IMR-90 (cell line): ENCODE data around the gene CENPM. TPM values are rescaled to one million over a fixed set of nuclear protein-coding genes. Genes with fewer than 3 reads are reported as not detected.

ENCODE experiments used
- ATAC-seq: fragments of 200-7000 bp; cut with Tn5 transposase; 2 replicates; pipeline ENCODE4 v1.9.1; 2020; ENCODE audit warnings: low read depth, mild to moderate bottlenecking, moderate library complexity
- BruUV-seq: library from RNA; stranded (reverse); fragments of 400-500 nt; replicated peaks from 2 replicates; lab custom pipeline; 2021; lab: Mats Ljungman, UMichigan
- CTCF ChIA-PET: fragments of 300-600 bp; formaldehyde crosslinking; extraction: SDS; loops from one replicate; lab custom pipeline; 2021; ENCODE audit warnings: antibody characterized with exemption; lab: Yijun Ruan, JAX
- POLR2A ChIA-PET: fragments of 300-600 bp; sonication (Branson Sonifier 250); formaldehyde crosslinking; loops from one replicate; lab custom pipeline; 2022; ENCODE audit warnings: antibody characterized with exemption; ENCODE audit not compliant: unreplicated experiment; lab: Charles Lee
- DNase-seq: peaks from one replicate; pipeline ENCODE4 v3.0.0; 2013
- H2AFZ ChIP-seq: replicated peaks from 2 replicates; pipeline ENCODE3; 2013; ENCODE audit warnings: low read length, mild to moderate bottlenecking; ENCODE audit not compliant: poor library complexity
- H2AK5ac ChIP-seq: 2 replicates; pipeline ENCODE4 v1.6.1; 2013; ENCODE audit warnings: low read depth, low read length, inconsistent platforms
- H2AK9ac ChIP-seq: replicated peaks from 2 replicates; pipeline ENCODE3; 2013; ENCODE audit warnings: mild to moderate bottlenecking, low read depth, low read length, moderate library complexity; ENCODE audit not compliant: poor library complexity
- H2BK120ac ChIP-seq: 2 replicates; pipeline ENCODE4 v1.6.1; 2013; ENCODE audit warnings: low read depth, low read length, inconsistent platforms
- H2BK15ac ChIP-seq: 3 replicates; pipeline ENCODE4 v1.6.1; 2013; ENCODE audit warnings: low read depth, low read length, inconsistent platforms
- H2BK20ac ChIP-seq: 2 replicates; pipeline ENCODE4 v1.6.1; 2013; ENCODE audit warnings: low read depth, mild to moderate bottlenecking, inconsistent platforms, low read length, moderate library complexity
- H2BK5ac ChIP-seq: 2 replicates; pipeline ENCODE4 v1.6.1; 2013; ENCODE audit warnings: mild to moderate bottlenecking, low read depth, low read length, inconsistent platforms; ENCODE audit not compliant: poor library complexity, severe bottlenecking
- H3K14ac ChIP-seq: replicated peaks from 2 replicates; pipeline ENCODE4 v1.6.1; 2013; ENCODE audit warnings: low read depth, low read length, inconsistent platforms
- H3K18ac ChIP-seq: 2 replicates; pipeline ENCODE4 v1.6.1; 2013; ENCODE audit warnings: low read depth, low read length, control low read depth
- H3K23ac ChIP-seq: 2 replicates; pipeline ENCODE4 v1.6.1; 2013; ENCODE audit warnings: low read depth, low read length, inconsistent platforms
- H3K27ac ChIP-seq: 2 replicates; pipeline ENCODE4 v1.5.1; 2013; ENCODE audit warnings: mild to moderate bottlenecking, control low read depth, low read length; ENCODE audit not compliant: insufficient read depth
- H3K27me3 ChIP-seq: 2 replicates; pipeline ENCODE4 v1.6.1; 2013; ENCODE audit warnings: low read length; ENCODE audit not compliant: control insufficient read depth, insufficient read depth
- H3K36me3 ChIP-seq: 2 replicates; pipeline ENCODE4 v1.6.1; 2013; ENCODE audit warnings: low read length, mixed read lengths; ENCODE audit not compliant: control insufficient read depth, insufficient read depth
- H3K4ac ChIP-seq: 2 replicates; pipeline ENCODE4 v1.6.1; 2013; ENCODE audit warnings: low read depth, low read length, inconsistent platforms
- H3K4me1 ChIP-seq: 2 replicates; pipeline ENCODE4 v1.6.1; 2013; ENCODE audit warnings: low read length, mixed read lengths; ENCODE audit not compliant: control insufficient read depth, insufficient read depth
- H3K4me2 ChIP-seq: 2 replicates; pipeline ENCODE4 v1.6.1; 2013; ENCODE audit warnings: low read depth, mild to moderate bottlenecking, control low read depth, low read length, moderate library complexity
- H3K4me3 ChIP-seq: 2 replicates; pipeline ENCODE4 v1.5.1; 2013; ENCODE audit warnings: low read depth, mild to moderate bottlenecking, control low read depth, low read length, moderate library complexity; ENCODE audit not compliant: insufficient read depth
- H3K56ac ChIP-seq: 2 replicates; pipeline ENCODE4 v1.6.1; 2013; ENCODE audit warnings: low read length, inconsistent platforms; ENCODE audit not compliant: insufficient read depth; ENCODE audit errors: extremely low read depth
- H3K79me1 ChIP-seq, 2 experiments: 2 replicates each; pipeline ENCODE4 v1.6.1; 2013; ENCODE audit warnings: low read length in 2 of 2, inconsistent platforms in 1 of 2, low read depth in 1 of 2
- H3K9ac ChIP-seq: 2 replicates; pipeline ENCODE4 v1.6.1; 2013; ENCODE audit warnings: low read depth, low read length, control low read depth
- H3K9me1 ChIP-seq: 2 replicates; pipeline ENCODE4 v1.6.1; 2013; ENCODE audit warnings: low read length, inconsistent platforms; ENCODE audit not compliant: insufficient read depth
- H3K9me3 ChIP-seq: 2 replicates; pipeline ENCODE4 v1.6.1; 2013; ENCODE audit warnings: low read length; ENCODE audit not compliant: control insufficient read depth, insufficient read depth
- H4K20me1 ChIP-seq: 2 replicates; pipeline ENCODE4 v1.6.1; 2013; ENCODE audit warnings: low read length, inconsistent platforms; ENCODE audit not compliant: insufficient read depth
- H4K5ac ChIP-seq: 2 replicates; pipeline ENCODE4 v1.6.1; 2013; ENCODE audit warnings: mild to moderate bottlenecking, low read depth, low read length, control low read depth
- H4K8ac ChIP-seq, 2 experiments: 2 replicates each; pipeline ENCODE4 v1.6.1; 2013; ENCODE audit warnings: low read depth in 2 of 2, low read length in 2 of 2, control low read depth in 1 of 2, inconsistent platforms in 1 of 2
- H4K91ac ChIP-seq: 2 replicates; pipeline ENCODE4 v1.6.1; 2013; ENCODE audit warnings: low read depth, low read length, inconsistent platforms; ENCODE audit not compliant: insufficient read depth
- BHLHE40 ChIP-seq: fragments of 150-350 bp; IDR thresholded peaks from 2 replicates; pipeline ENCODE4 v1.6.1; 2016; ENCODE audit warnings: mild to moderate bottlenecking, low read depth, low read length
- CEBPB ChIP-seq: IDR thresholded peaks from 2 replicates; pipeline ENCODE4 v1.6.1; 2012; ENCODE audit warnings: low read depth, low read length, improper control_type of control experiment
- CHD1 ChIP-seq: IDR thresholded peaks from 2 replicates; pipeline ENCODE4 v1.6.1; 2012; ENCODE audit warnings: low read depth, low read length, improper control_type of control experiment
- ELK1 ChIP-seq: fragments of 150-350 bp; IDR thresholded peaks from 2 replicates; pipeline ENCODE4 v1.6.1; 2016; ENCODE audit warnings: low read depth, mild to moderate bottlenecking, low read length, moderate library complexity, borderline replicate concordance
- FOS ChIP-seq: fragments of 150-350 bp; IDR thresholded peaks from 2 replicates; pipeline ENCODE4 v1.6.1; 2016; ENCODE audit warnings: low read depth, low read length
- MAFK ChIP-seq: IDR thresholded peaks from 2 replicates; pipeline ENCODE4 v1.6.1; 2012; ENCODE audit warnings: low read depth, low read length, improper control_type of control experiment
- MAZ ChIP-seq: IDR thresholded peaks from 2 replicates; pipeline ENCODE4 v1.6.1; 2012; ENCODE audit warnings: low read depth, mild to moderate bottlenecking, low read length, improper control_type of control experiment, moderate library complexity, borderline replicate concordance
- MXI1 ChIP-seq: IDR thresholded peaks from 2 replicates; pipeline ENCODE4 v1.6.1; 2012; ENCODE audit warnings: low read depth, mild to moderate bottlenecking, low read length, moderate library complexity, borderline replicate concordance
- NFE2L2 ChIP-seq: fragments of 150-350 bp; IDR thresholded peaks from 2 replicates; pipeline ENCODE4 v1.6.1; 2016; ENCODE audit warnings: low read depth, mild to moderate bottlenecking, low read length
- POLR2A ChIP-seq: IDR thresholded peaks from 2 replicates; pipeline ENCODE4 v1.6.1; 2012; ENCODE audit warnings: mild to moderate bottlenecking, low read depth, low read length
- RAD21 ChIP-seq: IDR thresholded peaks from 2 replicates; pipeline ENCODE4 v1.6.1; 2012; ENCODE audit warnings: low read length, improper control_type of control experiment
- RCOR1 ChIP-seq: IDR thresholded peaks from 2 replicates; pipeline ENCODE4 v1.6.1; 2012; ENCODE audit warnings: mild to moderate bottlenecking, low read length, improper control_type of control experiment; ENCODE audit not compliant: insufficient replicate concordance
- RFX5 ChIP-seq: IDR thresholded peaks from 2 replicates; pipeline ENCODE4 v1.8.0; 2012; ENCODE audit warnings: low read depth, mild to moderate bottlenecking, low read length, moderate library complexity
- SMC3 ChIP-seq: fragments of 150-350 bp; IDR thresholded peaks from 2 replicates; pipeline ENCODE4 v1.6.1; 2016; ENCODE audit warnings: low read depth, mild to moderate bottlenecking, antibody characterized with exemption, low read length, moderate library complexity
- WGBS, 2 experiments: methylation state at CpG; one replicate each; pipeline versions ENCODE4 v1.1.5 to v1.1.7; 2013; ENCODE audit warnings: missing lambda C conversion rate in 2 of 2; ENCODE audit not compliant: insufficient read length in 1 of 2; ENCODE audit errors: extremely low coverage in 2 of 2; 5-methylcytosine and 5-hydroxymethylcytosine counted together
- dilution Hi-C: fragments of 300-500 bp; cut with HindIII; formaldehyde crosslinking; loops from one replicate; pipeline ENCODE4 v1.14.3; 2018; ENCODE audit warnings: low sequenced_read_pairs; ENCODE audit not compliant: unreplicated experiment
- in situ Hi-C: fragments of 300-500 bp; cut with MboI; formaldehyde crosslinking; loops from 3 replicates; pipeline ENCODE4 v1.14.3; 2019; ENCODE audit warnings: low sequenced_read_pairs, inconsistent platforms, mixed read lengths
- intact Hi-C: fragments of 100-400 bp; cut with micrococcal nuclease; formaldehyde crosslinking; loops from 2 replicates; pipeline ENCODE4 v1.10.0; 2022
- polyA plus RNA-seq, 3 experiments: library from polyadenylated mRNA; depleted of rRNA; stranded (reverse); fragments of >200 nt; gene quantifications; 2 replicates each; pipeline ENCODE4 v1.2.3, GENCODE V29; 2012; ENCODE audit warnings: low replicate concordance in 1 of 3
- total RNA-seq: library from RNA; depleted of rRNA; stranded (reverse); fragments of >200 nt; gene quantifications from 2 replicates; pipeline ENCODE4 v1.2.3, GENCODE V29; 2012
- TF ChIP-seq, protein P1 (sequence below): fragments of 150-350 bp; IDR thresholded peaks from 2 replicates; pipeline ENCODE4 v1.6.1; 2017; ENCODE audit warnings: mild to moderate bottlenecking, antibody characterized with exemption, low read length, low read depth
- TF ChIP-seq, protein P2 (sequence below): conservative IDR thresholded peaks from 2 replicates; pipeline ENCODE4 v1.5.1; 2012; ENCODE audit warnings: mild to moderate bottlenecking, low read depth, low read length, improper control_type of control experiment

Gene CENPM
- total and polyA plus RNA-seq, 2 of the 4 experiments (the other 2 are of a cell fraction) = 18.1 to 20.1 TPM

DNA sequence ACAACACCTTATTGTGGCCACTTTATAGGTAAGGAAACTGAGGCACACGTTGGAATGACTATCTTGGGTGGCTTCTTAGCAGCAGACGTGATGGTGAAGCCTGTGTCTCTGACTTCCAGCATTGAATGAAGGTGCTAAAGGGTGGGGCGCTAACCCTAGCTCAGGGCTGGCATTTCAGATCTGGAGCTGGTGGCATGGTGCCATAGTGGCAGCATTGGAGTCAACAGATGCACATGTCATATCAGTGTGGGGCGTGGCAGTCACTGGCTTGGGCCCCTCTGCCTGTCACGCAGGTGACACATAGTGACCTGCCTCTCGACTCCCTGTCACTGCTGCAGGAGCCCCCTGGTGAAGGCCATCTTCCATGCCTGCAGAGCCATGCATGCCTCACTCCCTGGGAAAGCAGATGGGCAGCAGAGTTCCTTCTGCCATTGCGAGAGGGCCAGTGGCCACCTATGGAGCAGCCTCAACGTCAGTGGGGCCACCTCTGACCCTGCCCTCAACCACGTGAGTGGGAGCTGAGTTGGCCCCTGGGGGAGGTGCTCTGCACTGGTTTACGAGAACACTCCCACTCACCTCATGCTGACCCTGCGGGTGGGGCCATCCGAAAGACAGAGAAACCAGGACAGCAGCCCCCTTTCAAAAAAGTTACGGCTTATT lies 46.8 kb downstream of the CENPM start:
- WGBS, 2 experiments = 92% methylated on average over 4 of the region's 13 CpGs; no CpG with 5 or more reads in 1 of the 2 experiments
- H3K56ac ChIP-seq = no peak overlapping the region
- H3K36me3 ChIP-seq = peaks cover 43% of the 10 kb centered on the region
- in situ Hi-C loops (no loop called here), dilution Hi-C loops (no loop called here), intact Hi-C loops (no loop called here)
- H2BK20ac ChIP-seq = no peak overlapping the region
- H3K9me1 ChIP-seq = peaks cover 8% of the 10 kb centered on the region; the same call in 1 of the 2 replicates
- H3K4me1 ChIP-seq = 0 out of 2 replicates have a peak, but pooled peaks cover 1% of the 10 kb centered on the region
- no peak overlapping the region for H3K27ac ChIP-seq
- TF ChIP-seq ELK1 = no peak
- no peak for TF ChIP-seq MAFK
- TF ChIP-seq POLR2A = no peak
- TF ChIP-seq MAZ = no peak
- no peak for TF ChIP-seq RAD21
- TF ChIP-seq MXI1 = no peak
- TF ChIP-seq NFE2L2 = no peak
- TF ChIP-seq, protein P1, sequence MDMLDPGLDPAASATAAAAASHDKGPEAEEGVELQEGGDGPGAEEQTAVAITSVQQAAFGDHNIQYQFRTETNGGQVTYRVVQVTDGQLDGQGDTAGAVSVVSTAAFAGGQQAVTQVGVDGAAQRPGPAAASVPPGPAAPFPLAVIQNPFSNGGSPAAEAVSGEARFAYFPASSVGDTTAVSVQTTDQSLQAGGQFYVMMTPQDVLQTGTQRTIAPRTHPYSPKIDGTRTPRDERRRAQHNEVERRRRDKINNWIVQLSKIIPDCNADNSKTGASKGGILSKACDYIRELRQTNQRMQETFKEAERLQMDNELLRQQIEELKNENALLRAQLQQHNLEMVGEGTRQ = no peak
- no peak for TF ChIP-seq CHD1
- TF ChIP-seq, protein P2, sequence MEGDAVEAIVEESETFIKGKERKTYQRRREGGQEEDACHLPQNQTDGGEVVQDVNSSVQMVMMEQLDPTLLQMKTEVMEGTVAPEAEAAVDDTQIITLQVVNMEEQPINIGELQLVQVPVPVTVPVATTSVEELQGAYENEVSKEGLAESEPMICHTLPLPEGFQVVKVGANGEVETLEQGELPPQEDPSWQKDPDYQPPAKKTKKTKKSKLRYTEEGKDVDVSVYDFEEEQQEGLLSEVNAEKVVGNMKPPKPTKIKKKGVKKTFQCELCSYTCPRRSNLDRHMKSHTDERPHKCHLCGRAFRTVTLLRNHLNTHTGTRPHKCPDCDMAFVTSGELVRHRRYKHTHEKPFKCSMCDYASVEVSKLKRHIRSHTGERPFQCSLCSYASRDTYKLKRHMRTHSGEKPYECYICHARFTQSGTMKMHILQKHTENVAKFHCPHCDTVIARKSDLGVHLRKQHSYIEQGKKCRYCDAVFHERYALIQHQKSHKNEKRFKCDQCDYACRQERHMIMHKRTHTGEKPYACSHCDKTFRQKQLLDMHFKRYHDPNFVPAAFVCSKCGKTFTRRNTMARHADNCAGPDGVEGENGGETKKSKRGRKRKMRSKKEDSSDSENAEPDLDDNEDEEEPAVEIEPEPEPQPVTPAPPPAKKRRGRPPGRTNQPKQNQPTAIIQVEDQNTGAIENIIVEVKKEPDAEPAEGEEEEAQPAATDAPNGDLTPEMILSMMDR = no peak
- no peak for TF ChIP-seq SMC3
- TF ChIP-seq BHLHE40 = no peak
- no peak for TF ChIP-seq CEBPB
- TF ChIP-seq RCOR1 = no peak
- TF ChIP-seq RFX5 = no peak
- no peak for TF ChIP-seq FOS
- no peak overlapping the region for H3K4me2 ChIP-seq
- no peak overlapping the region for H3K14ac ChIP-seq
- H2AK9ac ChIP-seq = no peak overlapping the region
- no peak overlapping the region for H3K9ac ChIP-seq
- ChIA-PET POLR2A (no interaction called here), CTCF (no interaction called here)
- no peaks in the 10 kb centered on the region for H3K27me3 ChIP-seq
- H3K18ac ChIP-seq = no peak overlapping the region
- no TSS peak for BruUV-seq
- no peak overlapping the region for H4K91ac ChIP-seq
- ATAC-seq (no peak), DNase-seq (no peak)
- H4K20me1 ChIP-seq = 0 out of 2 replicates have a peak, but pooled peaks cover 6% of the 10 kb centered on the region
- H3K4ac ChIP-seq = no peak overlapping the region
- H4K8ac ChIP-seq = no peak overlapping the region
- no peak overlapping the region for H2BK15ac ChIP-seq
- no peaks in the 10 kb centered on the region for H3K9me3 ChIP-seq
- H3K4me3 ChIP-seq = no peak overlapping the region
- H3K79me1 ChIP-seq = no peaks in the 10 kb centered on the region
- H2AK5ac ChIP-seq = no peak overlapping the region
- H2AFZ ChIP-seq = no peak overlapping the region
- no peak overlapping the region for H2BK120ac ChIP-seq
- H2BK5ac ChIP-seq = no peak overlapping the region
- no peak overlapping the region for H4K5ac ChIP-seq
- no peak overlapping the region for H3K23ac ChIP-seq
